ENCODE results near the gene LRFN3.
"Not testable (repeated sequence)": the region's sequence is repeated elsewhere in the genome, so short reads cannot be mapped to it uniquely, and the experiment has no call there.

The LRFN3 gene, protein sequence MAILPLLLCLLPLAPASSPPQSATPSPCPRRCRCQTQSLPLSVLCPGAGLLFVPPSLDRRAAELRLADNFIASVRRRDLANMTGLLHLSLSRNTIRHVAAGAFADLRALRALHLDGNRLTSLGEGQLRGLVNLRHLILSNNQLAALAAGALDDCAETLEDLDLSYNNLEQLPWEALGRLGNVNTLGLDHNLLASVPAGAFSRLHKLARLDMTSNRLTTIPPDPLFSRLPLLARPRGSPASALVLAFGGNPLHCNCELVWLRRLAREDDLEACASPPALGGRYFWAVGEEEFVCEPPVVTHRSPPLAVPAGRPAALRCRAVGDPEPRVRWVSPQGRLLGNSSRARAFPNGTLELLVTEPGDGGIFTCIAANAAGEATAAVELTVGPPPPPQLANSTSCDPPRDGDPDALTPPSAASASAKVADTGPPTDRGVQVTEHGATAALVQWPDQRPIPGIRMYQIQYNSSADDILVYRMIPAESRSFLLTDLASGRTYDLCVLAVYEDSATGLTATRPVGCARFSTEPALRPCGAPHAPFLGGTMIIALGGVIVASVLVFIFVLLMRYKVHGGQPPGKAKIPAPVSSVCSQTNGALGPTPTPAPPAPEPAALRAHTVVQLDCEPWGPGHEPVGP

DNA sequence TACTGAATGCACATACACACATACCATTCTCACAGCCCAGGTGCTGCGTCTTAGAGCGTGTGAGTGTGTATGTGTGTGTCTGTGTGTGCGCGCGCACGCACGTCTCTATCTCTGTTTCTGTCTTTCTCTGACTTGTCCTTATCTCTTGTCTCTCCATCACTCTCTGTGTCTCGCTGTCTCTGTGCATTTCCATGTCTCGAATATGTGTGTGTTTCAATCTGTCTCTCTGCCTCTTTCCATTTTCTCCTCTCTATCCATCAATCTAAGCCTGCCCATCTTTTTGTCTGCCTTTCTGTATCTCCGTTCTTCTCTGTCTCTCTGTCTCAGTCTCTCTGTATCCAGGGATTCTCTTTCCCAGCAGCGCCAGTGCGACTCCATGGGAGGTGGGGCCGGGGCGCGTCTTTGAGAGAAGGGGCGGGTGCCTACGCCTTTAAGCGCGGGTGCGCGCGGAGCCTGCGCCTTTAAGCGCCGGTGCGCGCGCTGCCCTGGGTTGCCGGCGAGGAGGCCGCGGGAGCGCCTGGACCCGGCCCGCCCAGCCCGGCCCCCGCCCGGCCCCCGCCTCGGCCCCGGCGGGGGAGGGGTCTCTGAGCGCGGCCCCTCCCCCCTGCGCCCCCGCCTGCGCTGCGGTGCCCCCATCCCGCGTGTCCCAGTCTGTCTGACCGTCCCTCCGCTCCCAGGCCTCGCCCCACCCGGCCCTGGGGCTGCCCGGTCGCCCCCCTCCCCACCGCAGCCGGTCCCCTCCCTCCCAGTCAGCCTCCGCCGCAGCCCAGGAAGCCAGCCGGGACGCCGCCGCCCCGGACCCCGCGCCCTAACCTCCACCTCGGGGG lies at the start of gene LRFN3:
LRFN3 (plus strand) TSS at position 464 of the 827 bp plus-strand sequence. CDS start 3,052 bp downstream, outside the sequence.
- DNase-seq (ENCODE audit: low read depth), result peak; percentile 38

DNA sequence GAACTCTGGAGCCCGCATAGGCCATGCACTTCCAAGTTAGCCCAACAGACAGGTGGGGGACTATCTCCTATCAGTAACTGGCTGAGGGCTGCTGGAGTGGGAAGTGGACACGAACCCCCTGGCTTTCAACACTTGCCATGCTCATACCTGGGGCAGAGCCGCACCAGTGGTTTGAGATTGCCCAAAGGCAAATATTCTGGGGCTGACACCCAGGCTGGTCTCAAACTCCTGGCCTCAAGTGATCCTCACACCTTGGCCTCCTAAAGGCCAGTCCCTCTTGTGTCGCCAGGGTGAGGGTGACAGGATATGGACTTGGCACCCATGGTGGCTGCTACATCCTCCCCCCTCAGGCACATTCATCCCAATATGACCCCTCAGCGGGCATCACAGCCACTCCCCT lies 49.0 kb upstream of the LRFN3 start:
- no peak for DNase-seq (ENCODE audit: low read depth)

DNA sequence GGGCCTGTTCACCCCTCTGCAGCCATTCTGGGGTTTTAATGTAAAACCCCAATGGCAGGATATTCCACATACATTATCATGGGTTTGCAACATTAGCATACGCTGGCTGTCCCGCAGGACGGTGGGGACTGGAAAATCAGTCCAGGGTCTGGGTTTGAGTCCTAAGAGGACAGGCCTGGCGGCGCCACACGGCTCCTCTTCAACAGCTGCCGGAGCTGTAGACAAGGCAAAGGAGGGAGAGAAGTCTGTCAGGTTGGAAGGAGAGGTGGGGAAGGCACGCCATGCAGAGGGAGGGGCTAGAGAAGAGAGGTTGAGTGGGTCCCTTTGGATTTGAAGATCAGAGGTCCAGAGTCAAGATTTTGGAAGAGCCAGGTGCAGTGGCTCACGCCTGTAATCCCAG lies 47.8 kb upstream of the LRFN3 start:
- DNase-seq (ENCODE audit: low read depth), result no peak

DNA sequence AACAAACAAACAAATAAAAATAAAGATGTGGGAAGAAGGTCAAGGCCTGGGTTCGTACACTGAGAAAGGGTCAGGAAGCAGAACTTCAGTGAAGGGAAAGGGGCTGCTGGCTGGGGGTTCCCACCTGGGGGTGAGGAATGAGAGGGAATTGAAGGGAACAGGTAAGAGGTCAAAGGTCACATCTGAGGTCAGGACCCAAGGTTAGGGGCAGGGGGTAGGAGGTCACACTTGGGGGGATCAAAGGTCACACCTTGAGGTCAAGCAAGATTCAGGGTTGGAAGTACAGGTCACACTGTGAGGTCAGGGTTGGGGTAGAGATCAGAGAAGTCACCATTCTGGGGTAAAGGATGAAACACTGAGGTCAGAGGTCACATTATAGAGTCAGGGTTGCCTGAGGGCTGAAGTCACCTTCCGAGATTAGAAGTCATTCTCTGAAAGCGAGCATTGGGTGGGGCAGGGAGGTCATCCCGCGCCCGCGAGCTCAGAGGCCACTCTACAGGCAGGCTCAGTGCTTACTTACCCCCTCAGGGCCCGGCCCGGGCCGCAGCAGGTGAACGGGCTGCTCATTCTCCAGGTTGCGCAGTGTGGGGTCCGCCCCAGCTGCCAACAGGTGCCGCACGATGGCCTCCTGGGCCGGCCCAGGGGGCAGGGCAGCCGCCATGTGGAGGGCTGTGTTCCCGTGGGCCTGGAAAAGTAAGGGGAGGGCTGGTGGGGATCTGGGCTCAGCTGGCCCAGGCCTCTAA lies 46.6 kb upstream of the LRFN3 start:
- DNase-seq (ENCODE audit: low read depth), result no peak

GRCh38 chr19:35890113-35890650 lies 46.0 kb upstream of the LRFN3 start:
- no peak for DNase-seq (ENCODE audit: low read depth)

DNA sequence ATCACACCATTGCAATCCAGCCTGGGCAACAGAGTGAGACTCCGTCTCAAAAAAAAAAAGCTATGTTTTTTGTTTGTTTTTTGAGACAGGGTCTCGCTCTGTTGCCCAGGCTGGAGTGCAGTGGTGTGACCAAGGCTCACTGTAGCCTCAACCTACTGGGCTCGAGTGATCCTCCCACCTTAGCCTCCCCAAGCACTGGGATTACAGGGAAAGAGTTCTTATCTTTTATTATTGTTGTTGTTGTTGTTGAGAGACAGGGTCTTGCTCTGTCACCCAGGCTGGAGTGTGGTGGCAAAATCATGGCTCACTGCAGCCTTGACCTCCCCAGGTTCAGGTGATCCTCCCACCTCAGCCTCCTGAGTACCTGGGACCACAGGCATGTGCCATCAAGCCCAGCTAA lies 44.4 kb upstream of the LRFN3 start:
- not testable (repeated sequence) for DNase-seq (ENCODE audit: low read depth)

GRCh38 chr19:35894342-35894741 lies 41.8 kb upstream of the LRFN3 start:
- DNase-seq (ENCODE audit: low read depth), result no peak

DNA sequence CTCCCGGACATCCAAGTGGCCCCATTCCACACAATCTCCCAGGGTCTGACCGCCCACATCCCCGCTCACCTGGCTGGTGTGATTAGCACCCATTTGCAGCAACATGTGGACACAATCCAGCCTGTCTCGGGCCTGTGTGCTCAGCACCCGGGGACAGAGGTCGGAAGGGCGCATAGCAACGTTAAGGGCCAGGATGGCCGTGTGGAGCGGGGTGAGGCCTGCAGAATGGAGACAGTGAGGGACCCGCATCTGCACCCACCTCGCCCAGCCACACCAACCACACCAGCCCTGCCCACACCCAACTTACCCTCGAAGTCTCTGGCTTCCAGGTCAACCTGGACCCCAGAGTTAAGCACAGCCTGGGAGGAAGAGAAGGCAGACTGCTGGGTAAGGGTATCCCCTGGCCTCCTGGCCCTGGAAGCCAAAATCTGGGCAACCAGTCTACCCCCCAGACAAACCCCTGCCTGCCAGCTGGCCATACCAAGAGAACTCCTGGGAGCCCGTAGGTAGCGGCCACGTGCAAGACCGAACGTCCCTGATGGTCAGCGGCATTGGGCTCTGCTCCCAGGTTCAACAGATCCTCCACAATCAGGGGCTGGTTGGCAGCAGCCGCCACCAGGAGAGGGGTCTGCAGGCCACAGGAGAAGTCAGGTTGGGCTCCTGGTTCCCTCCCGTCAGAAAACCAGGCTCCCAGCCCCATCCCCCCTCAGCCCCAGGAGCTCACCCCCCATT lies 40.1 kb upstream of the LRFN3 start:
- DNase-seq (ENCODE audit: low read depth), result no peak

GRCh38 chr19:35896643-35897040 lies 39.5 kb upstream of the LRFN3 start:
- DNase-seq (ENCODE audit: low read depth), result no peak

DNA sequence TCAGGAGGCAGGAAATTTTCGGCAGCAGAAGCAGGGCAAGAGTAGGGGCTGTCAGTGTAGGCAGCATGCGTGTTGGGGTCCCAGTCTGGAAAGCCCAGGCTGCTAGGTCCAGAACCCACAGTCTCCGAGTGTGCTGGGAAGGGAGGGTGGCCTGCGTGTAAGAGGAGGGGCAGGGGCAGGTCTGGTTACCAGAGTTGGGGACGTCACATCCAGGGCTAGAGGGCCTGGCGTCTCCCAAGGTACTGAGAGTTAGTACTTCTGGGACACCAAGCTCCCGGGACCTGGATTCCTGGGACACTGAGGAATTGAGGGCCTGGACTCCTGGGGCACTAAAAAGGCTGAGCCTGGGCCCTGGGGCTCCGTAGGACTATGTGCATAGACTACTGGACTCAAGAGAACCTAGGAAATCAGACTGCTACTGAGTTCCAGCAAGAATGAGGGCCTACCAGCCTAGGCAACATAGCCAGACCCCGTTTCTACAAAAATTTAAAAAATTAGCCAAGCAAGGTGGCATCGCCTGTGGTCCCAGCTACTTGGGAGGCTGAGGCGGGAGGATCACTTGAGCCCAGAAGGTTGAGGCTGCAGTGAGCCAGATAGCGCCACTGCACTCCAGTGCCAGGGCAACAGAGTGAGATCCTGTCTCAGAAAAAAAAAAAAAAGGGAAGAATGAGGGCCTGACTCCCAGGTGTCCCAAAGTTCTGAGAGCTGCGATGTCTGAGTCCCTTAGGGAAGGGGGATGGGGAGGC lies 38.3 kb upstream of the LRFN3 start:
- DNase-seq (ENCODE audit: low read depth), result no peak

- DNase-seq (ENCODE audit: low read depth), result no peak
These were observed 37.7 kb upstream of the LRFN3 start for GRCh38 chr19:35898499-35898809.

- DNase-seq (ENCODE audit: low read depth), result peak; percentile 61
These were observed 36.5 kb upstream of the LRFN3 start for GRCh38 chr19:35899547-35900214.

DNA sequence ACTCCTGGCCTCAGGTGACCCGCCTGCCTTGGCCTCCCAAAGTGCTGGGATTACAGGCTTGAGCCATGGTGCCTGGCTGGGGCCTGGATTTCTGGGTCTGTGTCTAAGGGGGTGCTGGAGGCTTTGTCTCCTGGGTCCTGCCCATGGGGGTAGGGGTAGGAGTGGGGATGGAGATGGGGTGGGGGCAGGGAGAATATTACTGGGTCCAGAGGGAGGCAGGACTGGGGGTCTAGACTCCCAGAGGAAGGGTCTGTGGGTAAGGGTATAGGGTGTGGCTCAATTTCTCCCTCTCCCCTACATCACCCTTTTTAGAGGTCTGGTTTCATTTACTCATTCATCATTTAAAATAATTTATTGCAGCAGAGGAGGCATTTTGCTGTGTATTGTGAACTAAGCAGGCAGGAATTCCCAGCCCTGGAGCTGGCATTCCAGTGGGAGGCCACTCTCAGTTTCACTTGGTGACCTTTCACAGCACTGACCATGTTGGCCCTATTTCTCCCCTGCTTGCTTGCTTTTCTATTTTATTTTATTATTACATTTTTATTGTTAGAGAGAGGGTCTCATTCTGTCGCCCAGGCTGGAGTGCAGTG lies 35.0 kb upstream of the LRFN3 start:
- DNase-seq (ENCODE audit: low read depth), result no peak

GRCh38 chr19:35901854-35902661 lies 34.1 kb upstream of the LRFN3 start, which contains the start of gene HCST:
Gene HCST, plus strand, starts transcription at chr19:35902529. Its CDS starts 65 bp downstream, at chr19:35902594.
- no peak for DNase-seq (ENCODE audit: low read depth)

DNA sequence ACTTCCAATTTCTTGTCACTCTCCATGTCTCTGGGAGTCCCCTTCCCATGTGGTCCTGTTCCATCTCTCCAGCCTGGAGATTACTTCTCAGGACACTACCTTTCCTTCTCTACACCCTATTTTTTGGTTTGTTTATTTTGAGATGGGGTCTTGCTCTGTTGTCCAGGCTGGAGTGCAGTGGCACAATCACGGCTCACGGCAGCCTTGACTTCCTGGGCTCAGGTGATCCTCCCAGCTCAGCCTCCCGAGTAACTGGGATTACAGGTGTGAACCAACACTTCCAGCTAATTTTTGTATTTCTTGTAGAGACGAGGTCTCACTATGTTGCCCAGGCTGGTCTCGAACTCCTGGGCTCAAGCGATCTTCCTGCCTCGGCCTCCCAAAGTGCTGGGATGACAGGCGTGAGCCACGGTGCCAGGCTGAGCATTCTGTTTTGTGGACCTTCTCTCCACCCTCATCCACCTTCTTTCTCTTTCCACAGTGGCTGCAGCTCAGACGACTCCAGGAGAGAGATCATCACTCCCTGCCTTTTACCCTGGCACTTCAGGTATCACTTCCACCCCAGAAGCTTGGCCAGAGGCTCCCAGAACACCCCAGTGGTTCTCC lies 33.2 kb upstream of the LRFN3 start:
- DNase-seq (ENCODE audit: low read depth), result no peak

DNA sequence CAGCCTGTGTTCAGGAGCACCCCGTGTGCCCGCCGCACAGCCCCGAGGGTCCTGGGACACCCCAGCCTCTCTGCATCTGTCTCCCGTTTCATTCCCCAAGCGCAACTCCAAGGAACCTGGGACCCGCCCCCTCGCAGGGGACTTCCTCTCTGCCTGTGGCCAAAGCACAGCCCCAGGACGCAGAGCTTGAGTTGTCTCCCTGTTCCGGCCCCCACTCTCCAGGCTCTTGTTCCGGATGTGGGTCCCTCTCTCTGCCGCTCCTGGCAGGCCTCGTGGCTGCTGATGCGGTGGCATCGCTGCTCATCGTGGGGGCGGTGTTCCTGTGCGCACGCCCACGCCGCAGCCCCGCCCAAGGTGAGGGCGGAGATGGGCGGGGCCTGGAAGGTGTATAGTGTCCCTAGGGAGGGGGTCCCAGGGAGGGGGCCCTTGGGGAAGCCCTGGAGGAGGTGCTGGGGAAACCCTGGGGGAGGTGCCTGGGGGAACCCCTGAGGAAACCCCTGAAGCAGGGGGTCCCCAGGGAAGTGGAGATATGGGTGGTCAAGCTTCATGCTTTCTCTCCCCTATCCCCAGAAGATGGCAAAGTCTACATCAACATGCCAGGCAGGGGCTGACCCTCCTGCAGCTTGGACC lies 32.5 kb upstream of the LRFN3 start:
- no peak for DNase-seq (ENCODE audit: low read depth)

DNA sequence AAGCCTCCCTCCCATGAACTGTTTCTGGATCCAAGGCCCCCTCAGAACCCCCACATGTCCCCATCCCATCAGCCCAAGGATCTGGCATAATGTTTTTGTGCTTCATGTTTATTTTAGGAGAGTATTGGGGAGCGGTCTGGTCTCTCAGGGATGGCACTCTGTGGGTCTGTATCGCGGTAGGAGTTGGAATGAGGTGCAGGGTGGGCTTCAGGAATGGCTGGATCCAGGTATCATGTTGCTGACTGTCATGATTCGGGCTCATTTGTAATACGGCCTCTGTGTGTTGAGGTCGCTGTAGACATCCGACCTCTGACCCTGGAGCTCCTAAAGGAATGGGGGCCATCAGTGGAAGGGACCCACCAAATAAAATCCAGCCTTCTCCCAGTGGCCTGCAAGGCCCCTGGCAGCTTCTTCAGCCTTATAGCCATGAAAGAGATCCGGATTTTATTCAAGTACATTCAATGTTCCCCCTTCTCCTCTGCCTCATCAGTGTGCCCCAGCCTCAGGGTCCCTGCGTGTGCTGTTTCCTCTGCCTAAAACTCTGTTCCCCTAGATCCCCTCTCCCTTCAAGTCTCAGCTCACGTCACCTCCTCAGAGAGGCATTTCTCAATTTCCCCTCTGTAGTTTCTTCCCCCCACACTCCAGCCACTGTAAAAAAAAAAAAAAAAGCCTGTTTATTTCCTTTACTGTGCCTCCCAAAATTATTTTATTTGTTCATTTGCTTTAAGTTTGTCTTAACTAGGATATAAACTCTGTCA lies 31.7 kb upstream of the LRFN3 start:
- DNase-seq (ENCODE audit: low read depth), result no peak
